SK-N-SH (cell line): ENCODE results near the gene BOD1L1. TPM values are rescaled to one million over a fixed set of nuclear protein-coding genes. Genes with fewer than 3 reads are reported as not detected.

Source experiments
- CTCF ChIA-PET: fragments of 300-600, 350-600 bp; formaldehyde crosslinking; extraction: SDS; loops from one replicate; lab custom pipeline; 2021; lab: Yijun Ruan, JAX
- POLR2A ChIA-PET: fragments of 350-600 bp; sonication (Branson Sonifier 250); formaldehyde crosslinking; extraction: SDS; loops from one replicate; lab custom pipeline; 2020; ENCODE audit warnings: antibody characterized with exemption, inconsistent platforms; lab: Yijun Ruan, JAX
- DNase-seq: peaks from one replicate; pipeline ENCODE4 v3.0.0; 2012
- H2AFZ ChIP-seq: fragments of 200-600 bp; sonication (generic); 2 replicates; pipeline ENCODE4 v1.8.1; 2016; ENCODE audit warnings: antibody characterized with exemption, mild to moderate bottlenecking, low read depth
- H3F3A ChIP-seq: fragments of 200-600 bp; sonication (generic); replicated peaks from 2 replicates; pipeline ENCODE3; 2016; ENCODE audit warnings: antibody characterized with exemption, mild to moderate bottlenecking; ENCODE audit not compliant: insufficient read depth
- H3K27ac ChIP-seq, 2 experiments: fragments of 200-500 bp in 1 of 2; fragments of 200-600 bp in 1 of 2; sonication (Bioruptor generic) in 1 of 2; sonication (generic), shearing (Covaris generic) in 1 of 2; 2 replicates each; pipeline versions ENCODE4 v1.5.1 to v1.6.1; 2014 to 2016; ENCODE audit warnings: low read depth in 2 of 2, inconsistent platforms in 1 of 2, low read length in 1 of 2, mild to moderate bottlenecking in 1 of 2, mixed read lengths in 1 of 2
- H3K27me3 ChIP-seq: fragments of 200-600 bp; sonication (generic), shearing (Covaris generic); 2 replicates; pipeline ENCODE4 v1.6.1; 2016; ENCODE audit warnings: mixed run types; ENCODE audit not compliant: insufficient read depth
- H3K36me3 ChIP-seq, 2 experiments: fragments of 200-500 bp in 1 of 2; fragments of 200-600 bp in 1 of 2; sonication (Bioruptor generic) in 1 of 2; sonication (generic) in 1 of 2; replicated peaks in 1 of 2; 2 replicates each; pipeline versions ENCODE3 to v1.5.1; 2014 to 2016; ENCODE audit warnings: low read length in 1 of 2, mild to moderate bottlenecking in 1 of 2; ENCODE audit not compliant: insufficient read depth in 2 of 2, control insufficient read depth in 1 of 2
- H3K4me1 ChIP-seq, 2 experiments: fragments of 200-500 bp in 1 of 2; fragments of 200-600 bp in 1 of 2; sonication (Bioruptor generic) in 1 of 2; sonication (generic), shearing (Covaris generic) in 1 of 2; 2 replicates each; pipeline versions ENCODE4 v1.5.1 to v1.6.1; 2014 to 2016; ENCODE audit warnings: low read depth in 1 of 2, low read length in 1 of 2, mixed run types in 1 of 2; ENCODE audit not compliant: insufficient read depth in 2 of 2, control insufficient read depth in 1 of 2
- H3K4me2 ChIP-seq: fragments of 200-600 bp; sonication (generic), shearing (Covaris generic); 2 replicates; pipeline ENCODE4 v1.6.1; 2017; ENCODE audit warnings: mixed run types
- H3K4me3 ChIP-seq, 2 experiments: fragments of 200-500 bp in 1 of 2; fragments of 200-600 bp in 1 of 2; sonication (Bioruptor generic) in 1 of 2; sonication (generic), shearing (Covaris generic) in 1 of 2; 2 replicates each; pipeline versions ENCODE4 v1.5.1 to v1.8.1; 2014 to 2016; ENCODE audit warnings: low read depth in 2 of 2, inconsistent platforms in 1 of 2, low read length in 1 of 2, mild to moderate bottlenecking in 1 of 2, mixed read lengths in 1 of 2, moderate library complexity in 1 of 2
- H3K79me2 ChIP-seq: fragments of 200-600 bp; sonication (generic); 2 replicates; pipeline ENCODE4 v1.8.1; 2017; ENCODE audit warnings: mild to moderate bottlenecking; ENCODE audit not compliant: insufficient read depth
- H3K9ac ChIP-seq: fragments of 200-600 bp; sonication (generic); 2 replicates; pipeline ENCODE4 v1.6.1; 2017; ENCODE audit warnings: mixed run types
- H3K9me2 ChIP-seq: fragments of 200-600 bp; sonication (generic); 2 replicates; pipeline ENCODE4 v1.6.1; 2017; ENCODE audit warnings: mixed run types
- H3K9me3 ChIP-seq: fragments of 200-600 bp; sonication (generic); 2 replicates; pipeline ENCODE4 v1.6.1; 2017; ENCODE audit warnings: mixed run types, mild to moderate bottlenecking, moderate library complexity
- H4K20me1 ChIP-seq: fragments of 200-600 bp; sonication (generic); 2 replicates; pipeline ENCODE4 v1.6.1; 2017; ENCODE audit warnings: mild to moderate bottlenecking, mixed run types; ENCODE audit not compliant: insufficient read depth
- CTCF ChIP-seq: fragments of 200-600 bp; sonication (generic); IDR thresholded peaks from 2 replicates; pipeline ENCODE4 v1.6.1; 2017; ENCODE audit warnings: antibody characterized with exemption, mild to moderate bottlenecking, moderate library complexity
- EP300 ChIP-seq, 2 experiments: IDR thresholded peaks; 2 replicates each; pipeline versions ENCODE4 v1.4.0 to v1.6.1; 2012; ENCODE audit warnings: borderline replicate concordance in 1 of 2, low read depth in 1 of 2, low read length in 1 of 2
- FOSL2 ChIP-seq: IDR thresholded peaks from 2 replicates; pipeline ENCODE4 v1.4.0; 2012; ENCODE audit warnings: low read depth, mild to moderate bottlenecking, moderate library complexity, borderline replicate concordance
- FOXM1 ChIP-seq: IDR thresholded peaks from 2 replicates; pipeline ENCODE4 v1.4.0; 2012; ENCODE audit warnings: low read depth, mild to moderate bottlenecking
- GABPA ChIP-seq: IDR thresholded peaks from 2 replicates; pipeline ENCODE4 v1.4.0; 2012; ENCODE audit warnings: low read depth, mild to moderate bottlenecking
- IRF3 ChIP-seq: fragments of 150-350 bp; IDR thresholded peaks from 2 replicates; pipeline ENCODE4 v1.6.1; 2016; ENCODE audit warnings: mild to moderate bottlenecking, low read depth, low read length
- JUND ChIP-seq: IDR thresholded peaks from 2 replicates; pipeline ENCODE4 v1.4.0; 2012
- MAX ChIP-seq: IDR thresholded peaks from 2 replicates; pipeline ENCODE4 v1.4.0; 2012; ENCODE audit warnings: low read depth
- MXI1 ChIP-seq: IDR thresholded peaks from 2 replicates; pipeline ENCODE4 v1.6.1; 2012; ENCODE audit warnings: mild to moderate bottlenecking, low read depth, low read length, improper control_type of control experiment
- PBX3 ChIP-seq: IDR thresholded peaks from 2 replicates; pipeline ENCODE4; 2012
- RAD21 ChIP-seq: IDR thresholded peaks from 2 replicates; pipeline ENCODE4 v1.6.1; 2012; ENCODE audit warnings: mild to moderate bottlenecking, low read length
- REST ChIP-seq: IDR thresholded peaks from 2 replicates; pipeline ENCODE4 v1.6.1; 2012; ENCODE audit warnings: mild to moderate bottlenecking, low read depth, low read length, moderate library complexity
- RFX5 ChIP-seq: IDR thresholded peaks from 2 replicates; pipeline ENCODE4 v1.6.1; 2012; ENCODE audit warnings: mild to moderate bottlenecking, improper control_type of control experiment, low read length
- RXRA ChIP-seq: IDR thresholded peaks from 2 replicates; pipeline ENCODE4 v1.4.0; 2012; ENCODE audit warnings: low read depth, mild to moderate bottlenecking, borderline replicate concordance
- SIN3A ChIP-seq: IDR thresholded peaks from 2 replicates; pipeline ENCODE4 v1.6.1; 2012; ENCODE audit warnings: low read depth, mild to moderate bottlenecking, low read length, moderate library complexity, borderline replicate concordance
- SMC3 ChIP-seq: IDR thresholded peaks from 2 replicates; pipeline ENCODE4 v1.6.1; 2012; ENCODE audit warnings: low read depth, low read length, improper control_type of control experiment
- TAF1 ChIP-seq: IDR thresholded peaks from 2 replicates; pipeline ENCODE4 v1.6.1; 2012; ENCODE audit warnings: low read depth, mild to moderate bottlenecking, low read length, moderate library complexity, borderline replicate concordance
- TCF12 ChIP-seq: IDR thresholded peaks from 2 replicates; pipeline ENCODE4 v1.4.0; 2012
- USF1 ChIP-seq: IDR thresholded peaks from 2 replicates; pipeline ENCODE4 v1.4.0; 2012; ENCODE audit warnings: low read depth, borderline replicate concordance
- WGBS: methylation state at CpG from one replicate; pipeline ENCODE4 v1.1.6; 2017; ENCODE audit warnings: low lambda C conversion rate; 5-methylcytosine and 5-hydroxymethylcytosine counted together
- polyA plus RNA-seq, 3 experiments: library from polyadenylated mRNA; depleted of rRNA; stranded (reverse); fragments of >200 nt; gene quantifications; 2 replicates each; pipeline ENCODE4 v1.2.3, GENCODE V29; 2012

BOD1L1 gene
- polyA plus RNA-seq, 1 of the 3 experiments (the other 2 are of a cell fraction), result 12.5 TPM

- TF ChIP-seq REST (no peak), RFX5 (no peak), TAF1 (no peak), TCF12 (no peak), JUND (no peak), GABPA (no peak), MXI1 (no peak), SIN3A (no peak), MAX (no peak)
Measured at GRCh38 chr4:13542577-13543031, 84.9 kb downstream of the BOD1L1 start (continued).

- no peaks in the 10 kb centered on the region for H3F3A ChIP-seq
- peak; percentile 58 for DNase-seq
- H4K20me1 ChIP-seq, result no peaks in the 10 kb centered on the region
- H3K4me3 ChIP-seq, result no peak overlapping the region
- H3K9me3 ChIP-seq, result no peaks in the 10 kb centered on the region
- H3K27me3 ChIP-seq, result peaks cover 83% of the 10 kb centered on the region
- no peaks in the 10 kb centered on the region for H3K36me3 ChIP-seq
- no peak for TF ChIP-seq USF1
- no peak for TF ChIP-seq FOXM1
- no peak for TF ChIP-seq IRF3
- peak; percentile 41 for TF ChIP-seq RAD21
- TF ChIP-seq FOSL2, result no peak
- no peak for TF ChIP-seq PBX3
- TF ChIP-seq SMC3, result peak; percentile 45
- no peak for TF ChIP-seq RXRA
- TF ChIP-seq GABPA, result no peak
- TF ChIP-seq CTCF, result peak; percentile 52; the same call in 1 of the 2 replicates
- no peak for TF ChIP-seq RFX5
- no peak for TF ChIP-seq EP300 (IDR thresholded peaks at IDR 0.05; ENCODE audit: borderline replicate concordance in 1 of 2, low read depth in 1 of 2, low read length in 1 of 2)
- no peak overlapping the region for H3K27ac ChIP-seq
- H3K9ac ChIP-seq, result no peak overlapping the region
- ChIA-PET CTCF (interaction anchor here (0.6 to 4.1 kb wide), 19 partner anchors 8 to 812 kb away, joined by 3 to 38 read pairs (median 4); no protein-coding TSS in a partner anchor), POLR2A (no interaction called here)
- 16% methylated on average over 17 of the region's 79 CpGs for WGBS
- H3K79me2 ChIP-seq, result no peaks in the 10 kb centered on the region
- peak overlapping the region; percentile 67 for H3K4me2 ChIP-seq
- no peaks in the 10 kb centered on the region for H3K9me2 ChIP-seq
- H3K4me1 ChIP-seq, result peaks cover 5 to 8% of the 10 kb centered on the region in 2 experiments; a peak in 2 of 4 replicates
- H2AFZ ChIP-seq, result 0 out of 2 replicates have a peak overlapping the region, but pooled peaks have one; percentile 16
Measured at GRCh38 chr4:13541720-13542576, 85.6 kb downstream of the BOD1L1 start.
